Panc1 (cell line): ENCODE results near the gene GDF2. TPM values are rescaled to one million over a fixed set of nuclear protein-coding genes. Genes with fewer than 3 reads are reported as not detected.

Source experiments
- ATAC-seq: fragments of 200-7000 bp; cut with Tn5 transposase; 2 replicates; pipeline ENCODE4 v1.9.1; 2020; ENCODE audit warnings: mild to moderate bottlenecking, moderate library complexity
- BruUV-seq: library from RNA; stranded (reverse); fragments of 400-500 nt; replicated peaks from 2 replicates; lab custom pipeline; 2021; lab: Mats Ljungman, UMichigan
- CTCF ChIA-PET: fragments of 300-600 bp; sonication (Branson Sonifier 250); formaldehyde crosslinking; loops from one replicate; lab custom pipeline; 2022; ENCODE audit warnings: antibody characterized with exemption; lab: Charles Lee
- POLR2A ChIA-PET: fragments of 300-600 bp; sonication (Branson Sonifier 250); formaldehyde crosslinking; loops from one replicate; lab custom pipeline; 2022; ENCODE audit warnings: antibody characterized with exemption; lab: Charles Lee
- DNase-seq: peaks from one replicate; pipeline ENCODE4 v3.0.0-alpha.2; 2010; ENCODE audit warnings: low read depth, low spot score
- H3K27ac ChIP-seq: 2 replicates; pipeline ENCODE4 v1.5.1; 2011; ENCODE audit warnings: mild to moderate bottlenecking, low read length, inconsistent platforms
- H3K27me3 ChIP-seq: fragments of 200-500 bp; sonication (Bioruptor generic); 2 replicates; pipeline ENCODE4 v1.6.0; 2014; ENCODE audit warnings: low read length, inconsistent platforms; ENCODE audit not compliant: control insufficient read depth, insufficient read depth
- H3K36me3 ChIP-seq: fragments of 200-500 bp; sonication (Bioruptor generic); 2 replicates; pipeline ENCODE4 v1.5.1; 2014; ENCODE audit warnings: inconsistent platforms, mild to moderate bottlenecking, low read length, moderate library complexity; ENCODE audit not compliant: control insufficient read depth, insufficient read depth
- H3K4me1 ChIP-seq: 2 replicates; pipeline ENCODE4 v1.5.1; 2011; ENCODE audit warnings: inconsistent platforms, mild to moderate bottlenecking, low read length, moderate library complexity; ENCODE audit not compliant: control insufficient read depth, insufficient read depth
- H3K4me3 ChIP-seq, 2 experiments: 2 replicates each; pipeline ENCODE4 v1.5.1; 2011 to 2012; ENCODE audit warnings: low read depth in 2 of 2, low read length in 2 of 2, mild to moderate bottlenecking in 2 of 2, inconsistent platforms in 1 of 2, moderate library complexity in 1 of 2
- H3K9me3 ChIP-seq: fragments of 200-500 bp; sonication (Bioruptor generic); 2 replicates; pipeline ENCODE4 v1.5.1; 2014; ENCODE audit warnings: low read depth, mild to moderate bottlenecking, inconsistent platforms, low read length, moderate library complexity; ENCODE audit not compliant: control insufficient read depth, insufficient read depth
- POLR2AphosphoS5 ChIP-seq: IDR thresholded peaks from 2 replicates; pipeline ENCODE4 v1.6.1; 2012; ENCODE audit warnings: mild to moderate bottlenecking, low read depth, low read length, moderate library complexity
- SIN3A ChIP-seq: IDR thresholded peaks from 2 replicates; pipeline ENCODE4 v1.6.1; 2012; ENCODE audit warnings: low read depth, mild to moderate bottlenecking, low read length, moderate library complexity, borderline replicate concordance; ENCODE audit not compliant: insufficient read depth
- TCF7L2 ChIP-seq: IDR thresholded peaks from 2 replicates; pipeline ENCODE4 v1.6.1; 2011; ENCODE audit warnings: mild to moderate bottlenecking, low read depth, low read length, inconsistent platforms
- in situ Hi-C: cut with HindIII; loops from 2 replicates; pipeline ENCODE4 v1.10.0; 2016; ENCODE audit warnings: low sequenced_read_pairs, low pct_unique_long_range_greater_than_20kb
- intact Hi-C: fragments of 100-400 bp; cut with micrococcal nuclease; formaldehyde crosslinking; loops from one replicate; pipeline ENCODE4 v1.10.0; 2022; ENCODE audit not compliant: unreplicated experiment
- total RNA-seq: library from RNA; stranded (reverse); gene quantifications from one replicate; pipeline ENCODE4 v1.2.1, GENCODE V29; 2021; ENCODE audit not compliant: unreplicated experiment
- TF ChIP-seq, protein P1 (sequence below): fragments of 450-650 bp; IDR thresholded peaks from 2 replicates; pipeline ENCODE4 v1.5.1; 2017; ENCODE audit warnings: mild to moderate bottlenecking
- TF ChIP-seq, protein P2 (sequence below), 2 experiments: IDR thresholded peaks; 2 replicates each; pipeline ENCODE4 v1.6.1; 2011 to 2012; ENCODE audit warnings: low read depth in 2 of 2, control low read depth in 1 of 2, low read length in 1 of 2, mild to moderate bottlenecking in 1 of 2, moderate library complexity in 1 of 2; ENCODE audit not compliant: insufficient read depth in 1 of 2

Gene GDF2
- total RNA-seq, 1 experiment from 2014 or later = not detected

DNA sequence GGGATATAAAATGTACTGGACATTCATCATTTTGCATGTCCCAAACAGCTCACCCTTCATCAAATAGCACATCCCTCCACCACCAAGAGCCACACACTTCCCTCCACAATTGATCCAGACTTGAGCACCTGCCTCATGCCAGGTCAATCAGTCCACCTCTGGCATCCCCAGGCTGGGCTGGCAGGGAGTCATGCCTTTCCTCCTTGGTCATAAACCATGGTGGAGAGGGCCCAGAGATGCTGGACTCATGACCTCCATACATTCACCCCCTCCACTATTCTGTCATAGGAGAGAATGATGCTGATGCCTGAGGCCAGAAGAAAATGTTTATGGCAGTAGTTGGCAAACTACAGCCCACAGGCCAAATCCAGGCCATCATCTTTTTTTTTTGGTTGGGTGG, 38.4 kb upstream of the GDF2 start:
- H3K27ac ChIP-seq = no peak overlapping the region
- ChIA-PET POLR2A (no interaction called here), CTCF (no interaction called here)
- BruUV-seq = no TSS peak
- ATAC-seq (no peak), DNase-seq (no peak)
- intact Hi-C loops = no loop called here
- no peaks in the 10 kb centered on the region for H3K27me3 ChIP-seq
- no peaks in the 10 kb centered on the region for H3K9me3 ChIP-seq
- H3K36me3 ChIP-seq = no peaks in the 10 kb centered on the region
- TF ChIP-seq SIN3A (no peak), POLR2AphosphoS5 (no peak), TCF7L2 (no peak)
- TF ChIP-seq, protein P1, sequence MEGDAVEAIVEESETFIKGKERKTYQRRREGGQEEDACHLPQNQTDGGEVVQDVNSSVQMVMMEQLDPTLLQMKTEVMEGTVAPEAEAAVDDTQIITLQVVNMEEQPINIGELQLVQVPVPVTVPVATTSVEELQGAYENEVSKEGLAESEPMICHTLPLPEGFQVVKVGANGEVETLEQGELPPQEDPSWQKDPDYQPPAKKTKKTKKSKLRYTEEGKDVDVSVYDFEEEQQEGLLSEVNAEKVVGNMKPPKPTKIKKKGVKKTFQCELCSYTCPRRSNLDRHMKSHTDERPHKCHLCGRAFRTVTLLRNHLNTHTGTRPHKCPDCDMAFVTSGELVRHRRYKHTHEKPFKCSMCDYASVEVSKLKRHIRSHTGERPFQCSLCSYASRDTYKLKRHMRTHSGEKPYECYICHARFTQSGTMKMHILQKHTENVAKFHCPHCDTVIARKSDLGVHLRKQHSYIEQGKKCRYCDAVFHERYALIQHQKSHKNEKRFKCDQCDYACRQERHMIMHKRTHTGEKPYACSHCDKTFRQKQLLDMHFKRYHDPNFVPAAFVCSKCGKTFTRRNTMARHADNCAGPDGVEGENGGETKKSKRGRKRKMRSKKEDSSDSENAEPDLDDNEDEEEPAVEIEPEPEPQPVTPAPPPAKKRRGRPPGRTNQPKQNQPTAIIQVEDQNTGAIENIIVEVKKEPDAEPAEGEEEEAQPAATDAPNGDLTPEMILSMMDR = no peak
- TF ChIP-seq, protein P2, sequence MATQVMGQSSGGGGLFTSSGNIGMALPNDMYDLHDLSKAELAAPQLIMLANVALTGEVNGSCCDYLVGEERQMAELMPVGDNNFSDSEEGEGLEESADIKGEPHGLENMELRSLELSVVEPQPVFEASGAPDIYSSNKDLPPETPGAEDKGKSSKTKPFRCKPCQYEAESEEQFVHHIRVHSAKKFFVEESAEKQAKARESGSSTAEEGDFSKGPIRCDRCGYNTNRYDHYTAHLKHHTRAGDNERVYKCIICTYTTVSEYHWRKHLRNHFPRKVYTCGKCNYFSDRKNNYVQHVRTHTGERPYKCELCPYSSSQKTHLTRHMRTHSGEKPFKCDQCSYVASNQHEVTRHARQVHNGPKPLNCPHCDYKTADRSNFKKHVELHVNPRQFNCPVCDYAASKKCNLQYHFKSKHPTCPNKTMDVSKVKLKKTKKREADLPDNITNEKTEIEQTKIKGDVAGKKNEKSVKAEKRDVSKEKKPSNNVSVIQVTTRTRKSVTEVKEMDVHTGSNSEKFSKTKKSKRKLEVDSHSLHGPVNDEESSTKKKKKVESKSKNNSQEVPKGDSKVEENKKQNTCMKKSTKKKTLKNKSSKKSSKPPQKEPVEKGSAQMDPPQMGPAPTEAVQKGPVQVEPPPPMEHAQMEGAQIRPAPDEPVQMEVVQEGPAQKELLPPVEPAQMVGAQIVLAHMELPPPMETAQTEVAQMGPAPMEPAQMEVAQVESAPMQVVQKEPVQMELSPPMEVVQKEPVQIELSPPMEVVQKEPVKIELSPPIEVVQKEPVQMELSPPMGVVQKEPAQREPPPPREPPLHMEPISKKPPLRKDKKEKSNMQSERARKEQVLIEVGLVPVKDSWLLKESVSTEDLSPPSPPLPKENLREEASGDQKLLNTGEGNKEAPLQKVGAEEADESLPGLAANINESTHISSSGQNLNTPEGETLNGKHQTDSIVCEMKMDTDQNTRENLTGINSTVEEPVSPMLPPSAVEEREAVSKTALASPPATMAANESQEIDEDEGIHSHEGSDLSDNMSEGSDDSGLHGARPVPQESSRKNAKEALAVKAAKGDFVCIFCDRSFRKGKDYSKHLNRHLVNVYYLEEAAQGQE (IDR thresholded peaks at IDR 0.05; ENCODE audit: insufficient read depth in 1 of 2, low read depth in 2 of 2, low read length in 1 of 2) = no peak
- H3K4me1 ChIP-seq = no peaks in the 10 kb centered on the region
- in situ Hi-C loops = no loop called here
- no peak overlapping the region for H3K4me3 ChIP-seq

- Histone ChIP-seq H3K4me3 (no peak overlapping the region), H3K27me3 (no peaks in the 10 kb centered on the region), H3K9me3 (no peaks in the 10 kb centered on the region), H3K4me1 (no peaks in the 10 kb centered on the region), H3K27ac (no peak overlapping the region), H3K36me3 (no peaks in the 10 kb centered on the region)
- ChIA-PET POLR2A (no interaction called here), CTCF (no interaction called here)
- TF ChIP-seq, protein P1 = no peak
- TF ChIP-seq, protein P2 (IDR thresholded peaks at IDR 0.05; ENCODE audit: insufficient read depth in 1 of 2, low read depth in 2 of 2, low read length in 1 of 2) = no peak
- TF ChIP-seq SIN3A = no peak
- TF ChIP-seq TCF7L2 = no peak
- no peak for TF ChIP-seq POLR2AphosphoS5
- BruUV-seq = no TSS peak
- no peak for DNase-seq
- in situ Hi-C loops = no loop called here
- 0 out of 2 replicates have a peak, but pooled peaks have one; percentile 54 for ATAC-seq
- intact Hi-C loops = no loop called here
Measured at GRCh38 chr10:47285381-47286115, 36.7 kb upstream of the GDF2 start.
